ENCODE results near the gene WDR55. TPM values are rescaled to one million over a fixed set of nuclear protein-coding genes. Genes with fewer than 3 reads are reported as not detected.

Gene WDR55
- polyA plus RNA-seq, 1 of the 3 experiments (the other 2 are of a cell fraction): 28.3 TPM

DNA sequence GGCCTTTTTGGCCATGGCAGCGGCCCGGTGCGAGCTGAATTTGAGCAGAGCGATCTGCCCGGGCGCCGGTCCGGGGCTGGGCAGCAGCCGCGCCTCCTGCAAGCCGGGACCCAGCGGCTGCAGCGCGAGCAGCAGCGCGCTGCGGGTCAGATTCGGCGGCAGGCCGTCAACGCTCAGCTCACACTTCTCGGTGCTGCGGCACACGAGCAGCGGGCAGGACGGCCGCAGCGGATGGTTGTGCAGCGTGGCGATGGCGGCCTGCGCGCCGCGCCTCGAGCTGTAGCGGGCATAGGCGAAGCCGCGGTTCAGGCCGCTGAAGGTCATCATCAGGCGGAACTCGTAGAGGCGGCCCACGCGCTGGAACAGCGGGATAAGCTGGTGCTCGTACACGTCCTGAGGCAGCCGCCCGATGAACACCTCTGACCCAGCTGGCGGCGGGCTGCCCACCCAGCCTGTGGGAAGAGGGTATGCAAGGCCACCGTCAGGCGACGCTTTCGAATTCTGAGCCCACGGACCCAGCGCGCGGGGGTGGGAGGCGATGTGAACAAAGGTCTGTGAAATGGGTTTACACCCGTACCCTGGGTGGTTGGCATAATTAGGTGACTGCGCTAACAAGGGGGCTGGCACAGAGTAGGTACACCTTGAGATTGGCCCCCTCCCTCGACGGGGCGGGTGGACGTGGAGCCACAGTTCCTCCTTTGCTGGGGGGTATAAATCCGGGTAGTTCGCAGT lies 7.9 kb downstream of the WDR55 start:
- POLR2A ChIA-PET: interaction anchor here (0.7 to 1.5 kb wide), 3 partner anchors 8 to 18 kb away, joined by 3 to 4 read pairs (median 3); partner anchors contain the start of genes HARS1, HARS2 and WDR55
- H2AFZ ChIP-seq (ENCODE audit: low read depth): no peak overlapping the region
- H3K27me3 ChIP-seq (ENCODE audit: insufficient read depth): no peaks in the 10 kb centered on the region
- WGBS (ENCODE audit: low lambda C conversion rate): 96% methylated on average over 47 of the region's 70 CpGs
- no peak overlapping the region for H3K4me3 ChIP-seq (ENCODE audit: low read depth in 2 of 2, low read length in 1 of 2)
- peak; percentile 50 for DNase-seq
- H3K79me2 ChIP-seq (ENCODE audit: insufficient read depth): peaks cover 11% of the 10 kb centered on the region; the same call in 1 of the 2 replicates
- TF ChIP-seq POLR2AphosphoS5 (IDR thresholded peaks at IDR 0.05; ENCODE audit: low read depth, low read length) (peak; percentile 15; the same call in 1 of the 2 replicates), MAX (IDR thresholded peaks at IDR 0.05; ENCODE audit: low read depth) (no peak), NFIC (IDR thresholded peaks at IDR 0.05; ENCODE audit: borderline replicate concordance) (no peak)
- H3K27ac ChIP-seq (ENCODE audit: low read depth in 2 of 2, low read length in 1 of 2): no peak overlapping the region
- peaks cover 3% of the 10 kb centered on the region for H3F3A ChIP-seq (replicated peaks; ENCODE audit: insufficient read depth)
- H3K4me1 ChIP-seq (ENCODE audit: control insufficient read depth in 1 of 2, insufficient read depth in 2 of 2, low read depth in 1 of 2, low read length in 1 of 2): no peaks in the 10 kb centered on the region
- no peaks in the 10 kb centered on the region for H3K9me3 ChIP-seq
- CTCF ChIA-PET: interaction anchor here (0.9 to 2.2 kb wide), 2 partner anchors 14 to 169 kb away, joined by 3 to 5 read pairs; no protein-coding TSS in a partner anchor
- H3K36me3 ChIP-seq (replicated peaks in 1 of 2; ENCODE audit: control insufficient read depth in 1 of 2, insufficient read depth in 2 of 2, low read length in 1 of 2): peaks cover 44 to 90% of the 10 kb centered on the region in 2 experiments
- no peak overlapping the region for H3K4me2 ChIP-seq
- no peaks in the 10 kb centered on the region for H4K20me1 ChIP-seq (ENCODE audit: insufficient read depth)
- no peak overlapping the region for H3K9ac ChIP-seq
- H3K9me2 ChIP-seq: no peaks in the 10 kb centered on the region

- peaks cover 38 to 90% of the 10 kb centered on the region in 2 experiments for H3K36me3 ChIP-seq (replicated peaks in 1 of 2; ENCODE audit: control insufficient read depth in 1 of 2, insufficient read depth in 2 of 2, low read length in 1 of 2)
- peaks cover 3% of the 10 kb centered on the region; the same call in 1 of the 2 replicates for H3K79me2 ChIP-seq (ENCODE audit: insufficient read depth)
- H2AFZ ChIP-seq (ENCODE audit: low read depth): no peak within 1 kb of the TSS
- peaks cover 3% of the 10 kb centered on the region for H3F3A ChIP-seq (replicated peaks; ENCODE audit: insufficient read depth)
- H3K27ac ChIP-seq (ENCODE audit: low read depth in 2 of 2, low read length in 1 of 2): no peak within 1 kb of the TSS; a peak in 1 of 4 replicates
- no peaks in the 10 kb centered on the region for H3K27me3 ChIP-seq (ENCODE audit: insufficient read depth)
- H3K4me2 ChIP-seq: no peak within 1 kb of the TSS
- no peak within 1 kb of the TSS for H3K9ac ChIP-seq
- CTCF ChIA-PET: interaction anchor here (2.2 kb wide), 1 partner anchor 13 kb away, joined by 5 read pairs; no protein-coding TSS in a partner anchor
- TF ChIP-seq FOXJ3 (CRISPR knock-in tag; IDR thresholded peaks at IDR 0.05) (no peak), TCF12 (IDR thresholded peaks at IDR 0.05) (no peak), RAD21 (IDR thresholded peaks at IDR 0.05; ENCODE audit: low read length) (no peak), RFX5 (IDR thresholded peaks at IDR 0.05; ENCODE audit: low read length) (no peak), POLR2AphosphoS5 (IDR thresholded peaks at IDR 0.05; ENCODE audit: low read depth, low read length) (0 out of 2 replicates have a peak, but pooled peaks have one; percentile 7), YY1 (IDR thresholded peaks at IDR 0.05; ENCODE audit: low read depth) (no peak)
- H3K9me3 ChIP-seq: no peaks in the 10 kb centered on the region
- POLR2A ChIA-PET: interaction anchor here (1.5 to 2.6 kb wide), 2 partner anchors 9 to 18 kb away, joined by 4 to 11 read pairs; partner anchors contain the start of genes HARS1, HARS2 and WDR55
- 93% methylated on average over 42 of the region's 45 CpGs for WGBS (ENCODE audit: low lambda C conversion rate)
- no peaks in the 10 kb centered on the region for H4K20me1 ChIP-seq (ENCODE audit: insufficient read depth)
- H3K4me3 ChIP-seq (ENCODE audit: low read depth in 2 of 2, low read length in 1 of 2): no peak within 1 kb of the TSS
- H3K9me2 ChIP-seq: no peaks in the 10 kb centered on the region
- peak; percentile 55 for DNase-seq
- no peaks in the 10 kb centered on the region for H3K4me1 ChIP-seq (ENCODE audit: control insufficient read depth in 1 of 2, insufficient read depth in 2 of 2, low read depth in 1 of 2, low read length in 1 of 2)
Observed at GRCh38 chr5:140673187-140673976, 8.7 kb downstream of the WDR55 start, which contains the start of gene DND1. DND1 (minus strand) TSS chr5:140673576; CDS start chr5:140673542, 34 bp downstream.

All from SK-N-SH (cell line).